Measurements from ENCODE around the gene SLFN13.

DNA sequence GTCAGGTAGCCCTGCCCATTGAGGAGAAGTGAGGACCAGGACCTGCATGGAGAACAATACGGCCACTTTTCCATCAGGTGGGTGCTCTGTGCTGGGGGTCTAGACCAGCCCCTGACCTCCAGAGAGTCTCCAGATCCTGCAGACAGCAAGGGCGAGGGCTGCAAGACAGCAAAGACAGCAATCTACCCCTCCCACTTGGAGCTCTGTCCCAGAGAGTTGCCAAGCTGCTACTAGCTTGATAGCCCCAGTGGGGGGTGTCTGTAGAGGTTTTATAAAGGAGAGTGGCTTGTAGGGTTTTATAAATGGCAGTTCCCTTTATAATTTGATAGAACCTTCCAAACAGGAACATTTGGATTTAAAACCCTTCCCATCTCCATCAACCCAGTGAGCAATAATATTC, 58.4 kb downstream of the SLFN13 start:
- TF ChIP-seq, protein P1, sequence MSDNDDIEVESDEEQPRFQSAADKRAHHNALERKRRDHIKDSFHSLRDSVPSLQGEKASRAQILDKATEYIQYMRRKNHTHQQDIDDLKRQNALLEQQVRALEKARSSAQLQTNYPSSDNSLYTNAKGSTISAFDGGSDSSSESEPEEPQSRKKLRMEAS (IDR thresholded peaks at IDR 0.05; ENCODE audit: low read depth, low read length): no peak
- TF ChIP-seq, protein P2, sequence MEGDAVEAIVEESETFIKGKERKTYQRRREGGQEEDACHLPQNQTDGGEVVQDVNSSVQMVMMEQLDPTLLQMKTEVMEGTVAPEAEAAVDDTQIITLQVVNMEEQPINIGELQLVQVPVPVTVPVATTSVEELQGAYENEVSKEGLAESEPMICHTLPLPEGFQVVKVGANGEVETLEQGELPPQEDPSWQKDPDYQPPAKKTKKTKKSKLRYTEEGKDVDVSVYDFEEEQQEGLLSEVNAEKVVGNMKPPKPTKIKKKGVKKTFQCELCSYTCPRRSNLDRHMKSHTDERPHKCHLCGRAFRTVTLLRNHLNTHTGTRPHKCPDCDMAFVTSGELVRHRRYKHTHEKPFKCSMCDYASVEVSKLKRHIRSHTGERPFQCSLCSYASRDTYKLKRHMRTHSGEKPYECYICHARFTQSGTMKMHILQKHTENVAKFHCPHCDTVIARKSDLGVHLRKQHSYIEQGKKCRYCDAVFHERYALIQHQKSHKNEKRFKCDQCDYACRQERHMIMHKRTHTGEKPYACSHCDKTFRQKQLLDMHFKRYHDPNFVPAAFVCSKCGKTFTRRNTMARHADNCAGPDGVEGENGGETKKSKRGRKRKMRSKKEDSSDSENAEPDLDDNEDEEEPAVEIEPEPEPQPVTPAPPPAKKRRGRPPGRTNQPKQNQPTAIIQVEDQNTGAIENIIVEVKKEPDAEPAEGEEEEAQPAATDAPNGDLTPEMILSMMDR (IDR thresholded peaks at IDR 0.05; ENCODE audit: low read depth, low read length): no peak

Data from NB4 (cell line).